ENCODE results near the gene GRB2. TPM values are rescaled to one million over a fixed set of nuclear protein-coding genes. Genes with fewer than 3 reads are reported as not detected.

The GRB2 gene
- total and polyA plus RNA-seq, 2 of the 8 experiments (the other 6 are each of a cell fraction or from before 2014, with no cell fraction given) = 44.2 to 101 TPM

DNA sequence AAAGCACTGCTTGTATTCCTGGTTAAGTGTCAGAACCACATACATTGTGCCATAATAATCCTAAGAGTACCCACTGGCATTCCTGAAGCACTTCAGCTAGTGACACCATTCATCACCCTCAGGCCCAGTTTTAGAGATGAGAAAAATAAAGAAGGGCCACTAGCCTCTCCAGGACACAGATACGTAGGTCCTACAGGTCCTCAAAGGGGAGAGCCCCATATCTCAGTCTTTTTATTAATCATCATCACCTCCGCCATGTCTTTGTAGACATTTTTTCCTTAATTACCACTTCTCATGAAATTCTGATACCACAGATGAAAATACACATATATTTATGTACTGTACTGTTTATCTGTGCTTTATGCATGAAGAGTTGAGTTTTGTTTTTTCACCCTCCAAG is 43.5 kb downstream of the GRB2 start:
- H3K14ac ChIP-seq (ENCODE audit: insufficient read length) = no peak overlapping the region
- DNase-seq (ENCODE audit: low read depth in 1 of 2, low spot score in 2 of 2) = no peak
- H3K23ac ChIP-seq (ENCODE audit: insufficient read length) = no peak overlapping the region
- H2BK5ac ChIP-seq (ENCODE audit: low read depth, low read length) = no peak overlapping the region
- no peaks in the 10 kb centered on the region; a peak in 1 of 7 replicates for H3K4me1 ChIP-seq (replicated peaks in 1 of 4; ENCODE audit: control insufficient read depth in 3 of 4, insufficient read depth in 4 of 4, low read length in 3 of 4)
- no peak overlapping the region for H3K4me2 ChIP-seq (ENCODE audit: insufficient read depth in 1 of 2, low read depth in 2 of 2, low read length in 2 of 2)
- no peak overlapping the region for H4K91ac ChIP-seq (replicated peaks; ENCODE audit: insufficient read length, low read length)
- H3K9me3 ChIP-seq (ENCODE audit: insufficient read depth in 2 of 2, low read depth in 1 of 2, low read length in 1 of 2) = no peaks in the 10 kb centered on the region
- H4K20me1 ChIP-seq (replicated peaks in 1 of 2; ENCODE audit: control insufficient read depth in 1 of 2, insufficient read depth in 2 of 2, low read length in 2 of 2) = peaks cover 5% of the 10 kb centered on the region in 2 experiments
- no peak overlapping the region for H2BK12ac ChIP-seq (ENCODE audit: low read depth, low read length)
- H3K56ac ChIP-seq (replicated peaks; ENCODE audit: insufficient read length, low read depth, low read length) = no peak overlapping the region
- peaks cover 0 to 91% of the 10 kb centered on the region in 2 experiments; a peak in 3 of 4 replicates for H3K79me2 ChIP-seq (ENCODE audit: control insufficient read depth in 1 of 2, insufficient read depth in 2 of 2, low read length in 2 of 2)
- no peak for FAIRE-seq
- no peak overlapping the region for H2BK120ac ChIP-seq (replicated peaks; ENCODE audit: low read depth, low read length)
- no peak overlapping the region for H2AFZ ChIP-seq (ENCODE audit: low read length)
- no peak for TF ChIP-seq ZNF274 (IDR thresholded peaks at IDR 0.05; ENCODE audit: borderline replicate concordance, extremely low read depth, low read length)
- no peak for TF ChIP-seq CBX5 (IDR thresholded peaks at IDR 0.05; ENCODE audit: low read depth, low read length)
- TF ChIP-seq SIN3A (conservative IDR thresholded peaks at IDR 0.05 in 1 of 2, IDR thresholded peaks at IDR 0.05 in 1 of 2; ENCODE audit: low read depth in 1 of 2, low read length in 2 of 2) = no peak
- no peak for TF ChIP-seq SP1 (IDR thresholded peaks at IDR 0.05; ENCODE audit: low read depth, low read length)
- TF ChIP-seq SRF (IDR thresholded peaks at IDR 0.05; ENCODE audit: low read depth, low read length) = no peak
- TF ChIP-seq, protein P1, sequence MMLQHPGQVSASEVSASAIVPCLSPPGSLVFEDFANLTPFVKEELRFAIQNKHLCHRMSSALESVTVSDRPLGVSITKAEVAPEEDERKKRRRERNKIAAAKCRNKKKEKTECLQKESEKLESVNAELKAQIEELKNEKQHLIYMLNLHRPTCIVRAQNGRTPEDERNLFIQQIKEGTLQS (IDR thresholded peaks at IDR 0.05; ENCODE audit: insufficient read depth, low read depth, low read length) = no peak
- TF ChIP-seq SP2 (IDR thresholded peaks at IDR 0.05; ENCODE audit: low read length) = no peak
- no peak for TF ChIP-seq HDAC2 (IDR thresholded peaks at IDR 0.05; ENCODE audit: borderline replicate concordance in 1 of 2, low read depth in 2 of 2, low read length in 2 of 2)
- H2BK15ac ChIP-seq (ENCODE audit: low read length) = no peak overlapping the region
- WGBS, 2 experiments (ENCODE audit: extremely low coverage in 1 of 2, insufficient coverage in 1 of 2, insufficient read length in 1 of 2, insufficient replicate concordance in 2 of 2, low coverage in 1 of 2, low lambda C conversion rate in 2 of 2, missing lambda C conversion rate in 1 of 2) = 79% methylated on average over 2 of the region's 2 CpGs; no CpG with 5 or more reads in 1 of the 2 experiments
- H2BK20ac ChIP-seq (ENCODE audit: low read length) = no peak overlapping the region
- no peaks in the 10 kb centered on the region for H3K27me3 ChIP-seq (replicated peaks in 1 of 4; ENCODE audit: control insufficient read depth in 3 of 4, extremely low read depth in 1 of 4, insufficient read depth in 3 of 4, low read length in 3 of 4)
- H3K27ac ChIP-seq (ENCODE audit: low read depth, low read length) = no peak overlapping the region
- peaks cover 3% of the 10 kb centered on the region for H3K79me1 ChIP-seq (ENCODE audit: low read depth, low read length)
- ChIA-PET CTCF (ENCODE audit: partially characterized antibody) (interaction anchor here (1.3 kb wide), 1 partner anchor 13 kb away, joined by 3 read pairs; no protein-coding TSS in a partner anchor), POLR2A (ENCODE audit: partially characterized antibody) (interaction anchor here (2.5 kb wide), 1 partner anchor 31 kb away, joined by 8 read pairs; no protein-coding TSS in a partner anchor)
- H3K4me3 ChIP-seq (ENCODE audit: extremely low read depth in 1 of 4, insufficient read depth in 2 of 4, low read depth in 3 of 4, low read length in 4 of 4) = no peak overlapping the region
- H3K36me3 ChIP-seq (ENCODE audit: control insufficient read depth in 2 of 4, insufficient read depth in 4 of 4, low read length in 3 of 4) = no peaks in the 10 kb centered on the region
- no peaks in the 10 kb centered on the region for H3K23me2 ChIP-seq (ENCODE audit: low read depth, low read length)
- H3K4ac ChIP-seq (replicated peaks; ENCODE audit: insufficient read length, low read depth, low read length) = no peak overlapping the region
- H2AK5ac ChIP-seq (ENCODE audit: low read depth, low read length) = no peak overlapping the region
- H4K8ac ChIP-seq (ENCODE audit: extremely low read depth, insufficient read depth, low read length) = no peak overlapping the region
- no peak overlapping the region for H3K9ac ChIP-seq (replicated peaks in 1 of 4; ENCODE audit: extremely low read depth in 1 of 4, low read depth in 3 of 4, low read length in 3 of 4)
- no peak overlapping the region for H4K5ac ChIP-seq (ENCODE audit: insufficient read length, low read depth, low read length)
- no peak overlapping the region for H3K18ac ChIP-seq (ENCODE audit: extremely low read depth, low read length)

Data from H1 (cell line).